ENCODE measurements around the gene TYW5. TPM values are rescaled to one million over a fixed set of nuclear protein-coding genes. Genes with fewer than 3 reads are reported as not detected.
A peak's percentile ranks its signal among the peaks of the same experiment; 100 is the strongest.

The TYW5 gene
- total and polyA plus RNA-seq, 2 of the 13 experiments (the other 11 are each of a cell fraction or from before 2014, with no cell fraction given), result 8.3 to 14.6 TPM

DNA sequence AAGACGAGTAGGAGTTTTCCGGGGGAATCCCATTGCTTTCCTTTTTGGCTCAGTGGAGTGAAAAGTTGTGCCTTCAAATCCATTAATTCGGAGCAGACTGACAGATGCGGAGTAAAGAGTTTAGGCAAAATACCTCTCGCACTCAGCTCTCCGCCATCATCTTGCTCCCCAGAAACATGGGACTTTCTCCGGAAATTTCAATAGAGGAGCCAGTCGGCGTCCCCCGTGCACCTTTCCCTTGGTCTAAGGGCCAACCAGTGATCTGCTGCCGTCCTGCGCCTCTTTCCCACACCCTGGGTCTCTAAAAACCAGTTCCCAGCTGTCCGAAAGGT is 318 bp downstream of the TYW5 start (continued):
- TF ChIP-seq ZNF350 (CRISPR knock-in tag; IDR thresholded peaks at IDR 0.05; ENCODE audit: borderline replicate concordance, low read depth) (no peak), ZNF354B (CRISPR knock-in tag; IDR thresholded peaks at IDR 0.05) (peak; percentile 32; the same call in 1 of the 2 replicates), ZC3H4 (CRISPR knock-in tag; IDR thresholded peaks at IDR 0.05; ENCODE audit: borderline replicate concordance) (no peak), ZNF557 (CRISPR knock-in tag; IDR thresholded peaks at IDR 0.05) (0 out of 2 replicates have a peak, but pooled peaks have one; percentile 5), NCOA1 (CRISPR knock-in tag; IDR thresholded peaks at IDR 0.05) (peak; percentile 18), MAFF (IDR thresholded peaks at IDR 0.05; ENCODE audit: low read depth, low read length) (no peak), MAF1 (CRISPR knock-in tag; IDR thresholded peaks at IDR 0.05; ENCODE audit: borderline replicate concordance) (no peak), ATF4 (CRISPR knock-in tag; IDR thresholded peaks at IDR 0.05) (no peak), MTA3 (CRISPR knock-in tag; IDR thresholded peaks at IDR 0.05) (no peak), ZIK1 (CRISPR knock-in tag; IDR thresholded peaks at IDR 0.05; ENCODE audit: borderline replicate concordance, low read depth) (peak; percentile 1; the same call in 1 of the 2 replicates), CBFB (CRISPR knock-in tag; IDR thresholded peaks at IDR 0.05) (no peak), ZNF660 (CRISPR knock-in tag; IDR thresholded peaks at IDR 0.05; ENCODE audit: borderline replicate concordance, low read depth) (no peak), DR1 (CRISPR knock-in tag; IDR thresholded peaks at IDR 0.05) (no peak), ZNF343 (CRISPR knock-in tag; IDR thresholded peaks at IDR 0.05) (no peak), ZNF24 (IDR thresholded peaks at IDR 0.05) (no peak), MZF1 (CRISPR knock-in tag; IDR thresholded peaks at IDR 0.05; ENCODE audit: borderline replicate concordance) (no peak), NFIB (CRISPR knock-in tag; IDR thresholded peaks at IDR 0.05; ENCODE audit: borderline replicate concordance) (no peak), ZXDC (CRISPR knock-in tag; IDR thresholded peaks at IDR 0.05) (no peak), SUZ12 (IDR thresholded peaks at IDR 0.05; ENCODE audit: low read depth, low read length) (no peak), ZNF841 (CRISPR knock-in tag; IDR thresholded peaks at IDR 0.05; ENCODE audit: borderline replicate concordance) (no peak), PHF20 (CRISPR knock-in tag; IDR thresholded peaks at IDR 0.05) (no peak)
- TF ChIP-seq, protein P1, sequence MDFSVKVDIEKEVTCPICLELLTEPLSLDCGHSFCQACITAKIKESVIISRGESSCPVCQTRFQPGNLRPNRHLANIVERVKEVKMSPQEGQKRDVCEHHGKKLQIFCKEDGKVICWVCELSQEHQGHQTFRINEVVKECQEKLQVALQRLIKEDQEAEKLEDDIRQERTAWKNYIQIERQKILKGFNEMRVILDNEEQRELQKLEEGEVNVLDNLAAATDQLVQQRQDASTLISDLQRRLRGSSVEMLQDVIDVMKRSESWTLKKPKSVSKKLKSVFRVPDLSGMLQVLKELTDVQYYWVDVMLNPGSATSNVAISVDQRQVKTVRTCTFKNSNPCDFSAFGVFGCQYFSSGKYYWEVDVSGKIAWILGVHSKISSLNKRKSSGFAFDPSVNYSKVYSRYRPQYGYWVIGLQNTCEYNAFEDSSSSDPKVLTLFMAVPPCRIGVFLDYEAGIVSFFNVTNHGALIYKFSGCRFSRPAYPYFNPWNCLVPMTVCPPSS (IDR thresholded peaks at IDR 0.05), result no peak
- TF ChIP-seq, protein P2, sequence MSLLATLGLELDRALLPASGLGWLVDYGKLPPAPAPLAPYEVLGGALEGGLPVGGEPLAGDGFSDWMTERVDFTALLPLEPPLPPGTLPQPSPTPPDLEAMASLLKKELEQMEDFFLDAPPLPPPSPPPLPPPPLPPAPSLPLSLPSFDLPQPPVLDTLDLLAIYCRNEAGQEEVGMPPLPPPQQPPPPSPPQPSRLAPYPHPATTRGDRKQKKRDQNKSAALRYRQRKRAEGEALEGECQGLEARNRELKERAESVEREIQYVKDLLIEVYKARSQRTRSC (CRISPR knock-in tag; IDR thresholded peaks at IDR 0.05; ENCODE audit: low read depth), result no peak
- TF ChIP-seq, protein P3, sequence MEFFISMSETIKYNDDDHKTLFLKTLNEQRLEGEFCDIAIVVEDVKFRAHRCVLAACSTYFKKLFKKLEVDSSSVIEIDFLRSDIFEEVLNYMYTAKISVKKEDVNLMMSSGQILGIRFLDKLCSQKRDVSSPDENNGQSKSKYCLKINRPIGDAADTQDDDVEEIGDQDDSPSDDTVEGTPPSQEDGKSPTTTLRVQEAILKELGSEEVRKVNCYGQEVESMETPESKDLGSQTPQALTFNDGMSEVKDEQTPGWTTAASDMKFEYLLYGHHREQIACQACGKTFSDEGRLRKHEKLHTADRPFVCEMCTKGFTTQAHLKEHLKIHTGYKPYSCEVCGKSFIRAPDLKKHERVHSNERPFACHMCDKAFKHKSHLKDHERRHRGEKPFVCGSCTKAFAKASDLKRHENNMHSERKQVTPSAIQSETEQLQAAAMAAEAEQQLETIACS (CRISPR knock-in tag; IDR thresholded peaks at IDR 0.05), result peak; percentile 45
- TF ChIP-seq, protein P4, sequence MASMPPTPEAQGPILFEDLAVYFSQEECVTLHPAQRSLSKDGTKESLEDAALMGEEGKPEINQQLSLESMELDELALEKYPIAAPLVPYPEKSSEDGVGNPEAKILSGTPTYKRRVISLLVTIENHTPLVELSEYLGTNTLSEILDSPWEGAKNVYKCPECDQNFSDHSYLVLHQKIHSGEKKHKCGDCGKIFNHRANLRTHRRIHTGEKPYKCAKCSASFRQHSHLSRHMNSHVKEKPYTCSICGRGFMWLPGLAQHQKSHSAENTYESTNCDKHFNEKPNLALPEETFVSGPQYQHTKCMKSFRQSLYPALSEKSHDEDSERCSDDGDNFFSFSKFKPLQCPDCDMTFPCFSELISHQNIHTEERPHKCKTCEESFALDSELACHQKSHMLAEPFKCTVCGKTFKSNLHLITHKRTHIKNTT (CRISPR knock-in tag; IDR thresholded peaks at IDR 0.05), result peak; percentile 69; the same call in 1 of the 2 replicates
